Left ventricle myocardium inferior (tissue), 1 donor: Measurements from ENCODE around the gene NHEJ1. TPM values are rescaled to one million over a fixed set of nuclear protein-coding genes. Genes with fewer than 3 reads are reported as not detected.
A peak's percentile ranks its signal among the peaks of the same experiment; 100 is the strongest.

Experiments
- DNase-seq: peaks from one replicate; pipeline ENCODE4 v3.0.0-alpha.2; 2020
- H3K27ac ChIP-seq: fragments of 200-600 bp; replicated peaks from 2 replicates; pipeline ENCODE4 v1.8.0; 2021
- H3K27me3 ChIP-seq: fragments of 200-600 bp; 2 replicates; pipeline ENCODE4 v1.8.0; 2021; ENCODE audit warnings: low read depth
- H3K36me3 ChIP-seq: fragments of 200-600 bp; 2 replicates; pipeline ENCODE4 v1.8.0; 2021
- H3K4me1 ChIP-seq: fragments of 200-600 bp; 2 replicates; pipeline ENCODE4 v1.8.0; 2021
- H3K4me3 ChIP-seq: fragments of 200-600 bp; 2 replicates; pipeline ENCODE4 v1.8.0; 2021; ENCODE audit warnings: mild to moderate bottlenecking, moderate library complexity
- H3K9me3 ChIP-seq: fragments of 200-600 bp; replicated peaks from 2 replicates; pipeline ENCODE4 v1.8.0; 2021
- CTCF ChIP-seq: fragments of 200-600 bp; IDR thresholded peaks from 2 replicates; pipeline ENCODE4 v1.8.0; 2021; ENCODE audit warnings: antibody characterized with exemption, mild to moderate bottlenecking, borderline replicate concordance
- intact Hi-C: fragments of 100-400 bp; cut with micrococcal nuclease; formaldehyde crosslinking; loops from one replicate; pipeline ENCODE4 v1.11.0; 2022
- total RNA-seq: library from RNA; stranded (reverse); fragmentation: NEBNext Ultra II Directional; extraction: Animal tissue kit (Norgen Biotek cat#: 25700); gene quantifications from one replicate; pipeline ENCODE4 v1.2.1, GENCODE V29; 2021
- donor health status: DM: no; HTN: yes; CAD: no; lungs with severe emphysema.

The NHEJ1 gene
- total RNA-seq, 1 donor from 2014 or later: 6.4 TPM

DNA sequence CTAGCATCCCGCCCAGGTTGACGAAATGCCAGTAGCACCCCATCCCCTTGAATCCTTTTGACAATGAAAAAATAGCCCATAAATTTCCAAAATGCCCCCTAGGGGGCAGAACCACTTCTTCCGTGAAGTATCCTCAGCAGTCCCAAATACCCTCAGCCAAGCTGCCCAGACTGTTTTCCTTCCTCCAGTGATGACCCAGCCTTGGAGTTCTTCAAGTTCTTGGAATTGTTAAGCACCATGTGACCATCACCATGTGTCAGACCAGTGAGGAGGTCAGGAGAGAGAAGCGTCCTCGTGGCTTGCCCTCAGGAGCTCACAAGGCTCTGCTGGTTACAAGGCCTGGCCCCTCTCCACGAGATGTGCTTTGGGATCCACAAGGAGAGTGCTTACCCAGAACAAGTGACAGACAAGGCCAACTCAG, 10.6 kb upstream of the NHEJ1 start:
- TF ChIP-seq CTCF: peak; percentile 76
- Histone ChIP-seq H3K9me3 (no peaks in the 10 kb centered on the region), H3K36me3 (peaks cover 34% of the 10 kb centered on the region), H3K4me1 (peaks cover 37% of the 10 kb centered on the region), H3K27me3 (no peaks in the 10 kb centered on the region), H3K4me3 (no peak overlapping the region), H3K27ac (peak overlapping the region; percentile 63)
- DNase-seq: peak; percentile 29
- intact Hi-C loops: loop anchor here (5.0 kb wide), 1 partner anchor 126 kb away; no protein-coding TSS in a partner anchor

- Histone ChIP-seq H3K4me1 (peaks cover 25% of the 10 kb centered on the region), H3K9me3 (no peaks in the 10 kb centered on the region), H3K27me3 (no peaks in the 10 kb centered on the region), H3K36me3 (peaks cover 30% of the 10 kb centered on the region), H3K4me3 (no peak within 1 kb of the TSS), H3K27ac (peak within 1 kb of the TSS; percentile 63)
- DNase-seq: no peak
- TF ChIP-seq CTCF: no peak
- intact Hi-C loops: loop anchor here (5.0 to 10.0 kb wide), 2 partner anchors 55 to 127 kb away; partner anchors contain the start of genes ANKZF1 and ATG9A
Observed at GRCh38 chr2:219169930-219170654, 9.5 kb upstream of the NHEJ1 start, which contains the start of gene SLC23A3. Gene SLC23A3, minus strand, starts transcription at chr2:219170029. Its CDS starts 45 bp downstream, at chr2:219169984.

- Histone ChIP-seq H3K36me3 (peaks cover 18% of the 10 kb centered on the region), H3K4me1 (peaks cover 17% of the 10 kb centered on the region), H3K4me3 (no peak overlapping the region), H3K27ac (no peak overlapping the region), H3K27me3 (no peaks in the 10 kb centered on the region), H3K9me3 (no peaks in the 10 kb centered on the region)
- no peak for TF ChIP-seq CTCF
- intact Hi-C loops: loop anchor here (10.0 kb wide), 1 partner anchor 56 kb away; the partner anchor contains the start of genes ANKZF1 and ATG9A
- DNase-seq: no peak
Observed at GRCh38 chr2:219168932-219169331, 8.3 kb upstream of the NHEJ1 start.

- intact Hi-C loops: loop anchor here (10.0 kb wide), 1 partner anchor 56 kb away; the partner anchor contains the start of genes ANKZF1 and ATG9A
- peaks cover 14% of the 10 kb centered on the region for H3K36me3 ChIP-seq
- DNase-seq: no peak
- no peaks in the 10 kb centered on the region for H3K9me3 ChIP-seq
- TF ChIP-seq CTCF: no peak
- no peaks in the 10 kb centered on the region for H3K27me3 ChIP-seq
- H3K4me1 ChIP-seq: peaks cover 17% of the 10 kb centered on the region
- no peak overlapping the region for H3K27ac ChIP-seq
- no peak overlapping the region for H3K4me3 ChIP-seq
Observed at GRCh38 chr2:219168526-219168925, 7.9 kb upstream of the NHEJ1 start.

DNA sequence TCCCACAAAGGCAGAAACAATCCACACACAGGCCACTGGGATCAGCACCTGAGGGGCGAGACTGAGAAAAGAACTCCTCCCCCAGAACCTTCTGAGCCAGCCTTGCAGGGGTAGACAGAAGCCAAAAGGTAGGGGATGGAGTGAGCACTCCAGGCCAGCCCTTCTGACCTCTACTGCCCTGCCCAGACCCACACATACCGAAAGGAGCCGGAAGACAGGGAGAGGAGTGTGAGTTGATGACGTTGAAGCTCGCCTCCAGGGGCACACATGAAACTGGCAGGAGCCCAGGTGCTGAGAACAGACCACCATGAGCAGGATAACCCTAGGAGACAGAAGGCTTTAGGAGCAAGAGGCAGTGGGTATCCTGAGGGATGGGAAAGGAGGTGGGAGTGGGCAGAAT, 7.4 kb upstream of the NHEJ1 start:
- intact Hi-C loops: loop anchor here (10.0 kb wide), 1 partner anchor 57 kb away; the partner anchor contains the start of genes ANKZF1 and ATG9A
- H3K9me3 ChIP-seq: no peaks in the 10 kb centered on the region
- peaks cover 17% of the 10 kb centered on the region for H3K4me1 ChIP-seq
- no peak for DNase-seq
- TF ChIP-seq CTCF: no peak
- no peak overlapping the region for H3K4me3 ChIP-seq
- H3K36me3 ChIP-seq: peaks cover 9% of the 10 kb centered on the region
- no peak overlapping the region for H3K27ac ChIP-seq
- H3K27me3 ChIP-seq: no peaks in the 10 kb centered on the region
